AG04449 (cell line): ENCODE data around the gene NPAS3.

Experiments
- CTCF ChIA-PET: fragments of 350-600 bp; formaldehyde crosslinking; extraction: SDS; loops from one replicate; lab custom pipeline; 2021; ENCODE audit warnings: antibody characterized with exemption; lab: Yijun Ruan, JAX
- POLR2A ChIA-PET: fragments of 400-600, 350-600 bp; formaldehyde crosslinking; extraction: SDS; loops from one replicate; lab custom pipeline; 2020; ENCODE audit warnings: antibody characterized with exemption, inconsistent platforms; lab: Yijun Ruan, JAX
- DNase-seq: peaks from one replicate; pipeline ENCODE4 v3.0.0-alpha.2; 2010; ENCODE audit warnings: low read depth, low spot score
- H3K4me3 ChIP-seq: 2 replicates; pipeline ENCODE4 v1.5.1; 2011; ENCODE audit warnings: low read depth, mild to moderate bottlenecking, control low read depth, low read length
- CTCF ChIP-seq: IDR thresholded peaks from one replicate; pipeline ENCODE4 v1.5.1; 2011; ENCODE audit warnings: mild to moderate bottlenecking, moderate library complexity, low read length, control low read depth, inconsistent platforms; ENCODE audit not compliant: insufficient read depth; ENCODE audit errors: missing control alignments

NPAS3 gene

GRCh38 chr14:33505266-33505962 is 566.7 kb downstream of the NPAS3 start:
- CTCF ChIA-PET: no interaction called here
- DNase-seq: no peak

GRCh38 chr14:33505963-33506329 is 567.3 kb downstream of the NPAS3 start:
- ChIA-PET POLR2A (no interaction called here), CTCF (no interaction called here)
- H3K4me3 ChIP-seq: no peak overlapping the region
- no peak for DNase-seq
- TF ChIP-seq CTCF: no peak

More at GRCh38 chr14:33505266-33505962, 566.7 kb downstream of the NPAS3 start:
- no peak for TF ChIP-seq CTCF
- POLR2A ChIA-PET: no interaction called here
- H3K4me3 ChIP-seq: no peak overlapping the region

- DNase-seq: no peak
- ChIA-PET POLR2A (no interaction called here), CTCF (no interaction called here)
- H3K4me3 ChIP-seq: no peak overlapping the region
- no peak for TF ChIP-seq CTCF
Observed at GRCh38 chr14:33508126-33509062, 569.7 kb downstream of the NPAS3 start.

- H3K4me3 ChIP-seq: no peak overlapping the region
- ChIA-PET CTCF (no interaction called here), POLR2A (no interaction called here)
- no peak for TF ChIP-seq CTCF
- no peak for DNase-seq
Observed at GRCh38 chr14:33509454-33509853, 570.8 kb downstream of the NPAS3 start.

- H3K4me3 ChIP-seq: no peak overlapping the region
- POLR2A ChIA-PET: no interaction called here
- DNase-seq: no peak
- TF ChIP-seq CTCF: no peak
- CTCF ChIA-PET: no interaction called here
Observed at GRCh38 chr14:33510063-33510481, 571.4 kb downstream of the NPAS3 start.

GRCh38 chr14:33510991-33511390 is 572.3 kb downstream of the NPAS3 start:
- CTCF ChIA-PET: no interaction called here
- POLR2A ChIA-PET: no interaction called here
- H3K4me3 ChIP-seq: no peak overlapping the region
- DNase-seq: no peak
- TF ChIP-seq CTCF: no peak
